DMS114 treated with DMSO at 0.1 percent for 48 hours (cell line): Measurements from ENCODE around the gene GPR35.
"Not testable (repeated sequence)": the region's sequence is repeated elsewhere in the genome, so short reads cannot be mapped to it uniquely, and the experiment has no call there.

ENCODE experiments used
- DNase-seq: peaks from one replicate; lab custom pipeline; 2025; ENCODE audit not compliant: unreplicated experiment; lab: John Stamatoyannopoulos, UW

GPR35 gene

GRCh38 chr2:240650254-240650965 lies 25.1 kb downstream of the GPR35 start:
- DNase-seq: no peak

GRCh38 chr2:240651185-240651584 lies 25.9 kb downstream of the GPR35 start:
- DNase-seq: no peak

- DNase-seq: no peak
These were observed 30.9 kb downstream of the GPR35 start for GRCh38 chr2:240655931-240656886.

DNA sequence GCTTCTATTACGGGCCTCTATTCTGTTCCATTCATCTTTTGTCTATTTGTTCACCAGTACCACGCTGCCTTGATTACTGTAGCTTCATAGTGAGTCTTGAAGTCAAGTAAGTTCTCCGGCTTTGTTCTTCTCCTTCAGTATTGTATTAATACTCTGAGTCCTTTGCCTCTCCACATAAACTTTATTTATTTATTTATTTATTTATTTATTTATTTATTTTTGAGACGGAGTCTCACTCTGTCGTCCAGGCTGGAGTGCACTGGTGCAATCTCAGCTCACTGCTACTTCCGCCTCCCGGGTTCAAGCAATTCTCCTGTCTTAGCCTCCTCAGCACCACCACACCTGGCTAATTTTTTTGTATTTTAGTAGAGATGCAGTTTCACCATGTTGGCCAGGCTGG lies 34.6 kb downstream of the GPR35 start:
- not testable (repeated sequence) for DNase-seq

- no peak for DNase-seq
These were observed 37.4 kb downstream of the GPR35 start for GRCh38 chr2:240662681-240663080.

GRCh38 chr2:240663546-240664190 lies 38.4 kb downstream of the GPR35 start:
- no peak for DNase-seq

- DNase-seq: no peak
These were observed 39.3 kb downstream of the GPR35 start for GRCh38 chr2:240664622-240665021.

GRCh38 chr2:240670402-240670801 lies 45.1 kb downstream of the GPR35 start:
- DNase-seq: no peak

DNA sequence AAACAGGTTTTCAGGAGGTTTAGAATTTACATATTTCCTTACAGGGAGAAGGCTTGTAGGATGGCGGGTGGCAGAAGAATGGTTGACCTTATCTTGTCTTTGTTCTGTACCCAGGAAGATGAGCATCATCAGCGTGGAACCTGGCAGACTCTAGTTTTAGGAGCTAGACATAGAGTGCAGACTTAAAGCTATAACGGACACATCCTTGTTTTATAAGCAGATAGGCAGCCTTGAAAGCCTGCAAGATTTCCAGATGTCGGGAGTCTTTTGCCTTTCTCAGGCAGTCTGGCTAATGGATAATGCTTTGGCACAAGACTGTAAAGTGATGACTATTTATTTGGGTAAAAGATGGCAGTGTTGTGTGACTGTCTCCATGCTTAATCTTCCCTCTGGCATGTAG lies 45.7 kb downstream of the GPR35 start:
- no peak for DNase-seq

DNA sequence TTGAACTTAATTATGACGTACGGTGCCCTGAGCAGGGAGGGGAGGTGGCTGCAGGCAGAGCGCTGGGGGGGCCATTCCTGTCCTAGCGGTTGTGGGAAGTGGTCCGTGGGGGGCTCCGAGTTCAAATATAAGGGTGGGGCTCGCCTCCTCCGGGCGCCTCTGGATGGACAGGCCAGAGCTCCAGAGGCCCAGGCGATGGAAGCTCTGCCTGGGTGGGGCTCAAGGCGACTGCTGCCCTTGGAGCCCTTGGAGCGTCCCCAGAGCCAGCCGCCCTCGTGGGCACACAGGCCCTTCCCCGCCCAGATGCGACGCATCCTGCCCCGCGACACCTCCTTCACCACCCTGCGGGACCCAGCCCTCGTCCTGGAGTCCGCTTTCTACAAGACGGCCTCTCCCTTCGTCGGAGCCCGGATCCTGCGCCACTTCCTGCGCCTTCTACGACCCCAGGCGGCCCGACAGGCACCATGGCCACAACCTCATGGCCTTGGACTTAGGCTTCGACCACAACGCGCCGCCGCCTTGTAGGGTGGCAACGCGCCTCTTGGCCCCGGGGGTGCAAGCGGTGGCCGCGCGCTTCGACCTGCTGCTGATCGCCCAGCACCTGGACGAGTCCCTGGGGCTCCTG lies 46.9 kb downstream of the GPR35 start:
- no peak for DNase-seq

DNA sequence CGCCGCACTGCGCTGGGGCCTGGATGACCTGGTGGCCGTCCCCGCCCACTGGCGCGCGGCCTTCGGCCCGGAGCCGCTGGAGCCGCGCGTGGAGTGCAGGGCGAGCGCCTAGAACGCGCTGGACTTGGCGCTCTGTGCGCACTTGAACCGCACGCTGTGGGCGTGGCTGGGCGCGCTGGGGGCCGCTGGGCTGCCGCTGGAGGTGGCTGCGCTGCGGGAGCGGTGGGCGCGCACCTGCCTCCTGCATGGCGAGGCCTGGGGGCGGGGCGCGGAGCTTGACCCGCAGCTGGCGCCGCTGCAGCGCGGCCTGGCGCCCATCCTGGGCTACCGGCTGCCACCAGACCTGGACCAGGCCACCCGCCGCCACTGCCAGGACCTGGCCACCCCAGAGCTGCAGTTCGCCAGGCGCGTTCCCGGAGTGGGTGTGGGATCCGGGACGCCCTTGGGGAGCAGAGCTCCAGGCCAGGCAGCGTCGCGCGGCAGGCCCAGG lies 47.5 kb downstream of the GPR35 start:
- no peak for DNase-seq

DNA sequence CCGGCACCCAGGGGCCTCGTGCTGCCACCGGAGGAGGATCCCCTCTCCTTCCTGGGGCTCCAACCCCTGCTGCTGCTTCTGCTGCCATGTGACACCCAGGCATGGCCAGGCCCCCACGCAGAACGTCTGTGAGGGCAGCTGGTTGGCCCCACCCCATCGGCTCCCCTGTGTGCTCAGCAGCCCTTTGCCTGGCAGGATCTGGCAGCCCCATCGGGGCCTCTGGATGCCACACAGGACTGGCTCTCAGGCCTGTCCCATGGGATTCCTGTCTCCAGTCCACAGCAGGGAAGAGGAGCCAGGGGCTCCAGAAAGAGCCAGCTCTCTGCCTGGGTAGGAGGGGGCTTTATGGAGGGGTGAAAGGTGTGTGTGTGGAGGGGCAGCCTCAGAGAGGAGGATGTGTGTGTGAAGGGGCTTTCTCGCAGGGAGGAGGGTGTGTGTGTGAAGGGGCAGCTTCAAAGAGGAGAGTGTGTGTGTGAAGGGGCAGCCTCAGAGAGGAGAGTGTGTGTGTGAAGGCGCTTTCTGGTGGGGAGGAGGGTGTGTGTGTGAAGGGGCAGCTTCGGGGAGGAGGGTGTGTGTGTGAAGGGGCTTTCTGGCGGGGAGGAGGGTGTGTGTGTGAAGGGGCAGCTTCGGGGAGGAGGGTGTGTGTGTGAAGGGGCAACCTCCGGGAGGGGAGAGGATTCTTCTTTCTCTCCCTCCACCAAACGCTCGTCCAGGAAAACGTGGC lies 49.3 kb downstream of the GPR35 start:
- DNase-seq: not testable (repeated sequence)

GRCh38 chr2:240675345-240675744 lies 50.1 kb downstream of the GPR35 start:
- DNase-seq: not testable (repeated sequence)

- DNase-seq: not testable (repeated sequence)
These were observed 52.8 kb downstream of the GPR35 start for GRCh38 chr2:240678043-240678442.

GRCh38 chr2:240678909-240679308 lies 53.6 kb downstream of the GPR35 start:
- not testable (repeated sequence) for DNase-seq

GRCh38 chr2:240680185-240680584 lies 54.9 kb downstream of the GPR35 start:
- not testable (repeated sequence) for DNase-seq
